GM21786 (cell line): ENCODE results near the gene SERPINA5.
"Not testable (repeated sequence)": the region's sequence is repeated elsewhere in the genome, so short reads cannot be mapped to it uniquely, and the experiment has no call there.

Experiments
- ATAC-seq: cut with Tn5 transposase; IDR thresholded peaks from one replicate; pipeline ENCODE4 v1.9.1; 2021; ENCODE audit not compliant: unreplicated experiment

Gene SERPINA5

GRCh38 chr14:94621358-94622134 is 40.3 kb downstream of the SERPINA5 start:
- ATAC-seq, result no peak

DNA sequence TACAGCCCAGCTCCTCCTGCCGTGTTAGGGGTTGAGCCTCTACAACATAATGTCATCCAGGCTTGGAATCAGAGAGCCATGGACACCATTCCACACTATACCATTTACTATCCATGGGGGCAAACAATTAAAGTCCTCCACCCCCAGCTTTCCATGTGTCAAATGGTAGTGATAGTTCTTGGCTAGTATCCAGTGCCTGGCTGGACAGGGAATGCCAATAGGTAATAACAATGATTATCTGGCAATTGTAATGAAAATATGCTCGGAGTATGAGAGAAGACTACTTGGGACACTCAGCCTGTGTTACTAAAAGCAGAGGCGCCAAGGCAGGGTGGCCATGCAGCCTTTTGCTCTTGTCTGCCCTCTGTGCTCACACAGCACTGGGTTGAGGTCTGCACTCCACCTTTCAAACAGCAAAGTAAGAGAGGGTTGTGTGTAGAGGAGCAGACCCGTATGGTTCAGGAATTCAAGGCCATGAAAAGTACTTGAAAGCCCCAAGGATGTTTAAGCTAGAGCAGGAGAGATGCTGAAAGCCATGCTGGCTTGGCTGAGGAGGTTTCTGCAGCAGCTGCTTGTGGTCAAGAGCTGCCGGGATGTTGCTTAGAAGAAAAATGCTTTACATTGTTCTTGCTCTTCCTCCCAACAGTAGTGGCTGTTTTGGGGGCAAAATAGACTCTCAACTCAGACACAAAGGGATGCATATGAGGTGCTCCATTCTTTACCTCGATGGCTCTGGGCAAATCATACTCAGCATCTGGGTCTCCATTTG is 41.6 kb downstream of the SERPINA5 start:
- ATAC-seq, result no peak

- ATAC-seq, result no peak
Observed at GRCh38 chr14:94623422-94623809, 42.2 kb downstream of the SERPINA5 start.

DNA sequence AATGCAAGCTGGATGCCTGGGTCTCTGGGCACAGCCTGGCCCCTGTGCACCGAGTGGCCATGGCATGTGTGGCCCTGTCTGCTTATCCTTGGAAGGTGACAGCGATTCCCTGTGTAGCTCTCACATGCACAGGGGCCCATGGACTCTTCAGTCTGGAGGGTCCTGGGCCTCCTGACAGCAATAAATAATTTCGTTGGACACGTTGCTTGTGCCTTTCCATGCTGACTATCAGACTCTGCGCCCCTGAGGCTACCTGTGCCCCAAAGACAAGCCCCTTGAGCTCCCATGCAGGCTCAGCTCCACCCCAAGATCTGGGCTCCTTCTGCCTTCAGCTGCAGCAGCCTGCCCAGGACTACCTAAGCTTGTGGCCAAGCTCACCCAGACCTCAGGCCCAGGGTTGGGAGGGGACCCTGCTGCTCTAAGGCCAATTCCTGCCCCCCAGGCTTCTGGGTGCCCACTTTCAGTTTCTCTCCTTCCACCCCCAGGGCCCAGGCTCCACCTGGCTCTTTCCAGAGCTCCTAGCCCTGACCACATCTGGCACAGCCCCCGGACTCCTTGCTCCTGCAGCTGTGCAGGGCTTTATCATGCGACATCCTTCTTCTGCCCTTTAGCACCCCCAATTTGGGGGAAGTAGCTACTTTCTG is 42.8 kb downstream of the SERPINA5 start:
- ATAC-seq, result no peak

DNA sequence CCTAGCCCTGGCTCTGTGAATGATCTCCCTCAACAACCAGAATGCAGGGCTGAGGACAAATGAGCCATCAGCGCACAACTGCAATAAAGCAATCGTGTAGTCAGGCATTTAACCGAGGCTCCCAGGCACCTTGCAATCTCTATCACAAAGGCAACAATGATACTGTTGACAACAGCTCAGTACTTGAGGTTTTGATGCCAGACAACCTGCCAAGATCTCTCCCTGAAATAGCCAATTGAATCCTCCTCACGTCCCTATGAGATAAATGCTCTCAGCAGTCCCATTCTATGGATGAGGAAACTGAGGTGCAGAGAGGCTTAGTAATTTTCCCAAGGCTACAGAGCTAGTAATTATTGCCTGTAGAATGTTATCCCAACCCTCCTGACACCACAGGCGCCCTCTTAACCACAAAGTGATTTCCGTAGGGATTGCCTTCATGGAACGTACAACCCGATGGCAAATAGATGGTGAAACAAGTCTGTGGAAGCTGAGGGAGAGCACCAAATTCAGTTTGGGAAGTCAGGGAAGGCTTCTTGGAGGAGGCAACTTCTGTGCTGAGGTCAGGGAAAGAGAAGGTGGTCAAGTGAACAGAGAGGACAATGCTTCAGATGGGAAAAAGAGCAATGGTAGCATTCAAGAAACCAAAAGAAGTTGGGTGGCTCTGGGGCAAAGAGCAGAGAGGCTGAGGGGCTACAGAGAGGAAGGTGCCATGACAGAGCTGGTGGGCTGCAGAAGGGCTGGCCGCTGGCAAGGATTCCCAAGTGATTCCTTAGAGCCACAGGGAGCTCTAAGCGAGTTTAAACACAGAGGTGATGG is 43.5 kb downstream of the SERPINA5 start:
- no peak for ATAC-seq

- ATAC-seq, result no peak
Observed at GRCh38 chr14:94625353-94625635, 44.1 kb downstream of the SERPINA5 start.

- no peak for ATAC-seq
Observed at GRCh38 chr14:94628578-94628977, 47.4 kb downstream of the SERPINA5 start.

DNA sequence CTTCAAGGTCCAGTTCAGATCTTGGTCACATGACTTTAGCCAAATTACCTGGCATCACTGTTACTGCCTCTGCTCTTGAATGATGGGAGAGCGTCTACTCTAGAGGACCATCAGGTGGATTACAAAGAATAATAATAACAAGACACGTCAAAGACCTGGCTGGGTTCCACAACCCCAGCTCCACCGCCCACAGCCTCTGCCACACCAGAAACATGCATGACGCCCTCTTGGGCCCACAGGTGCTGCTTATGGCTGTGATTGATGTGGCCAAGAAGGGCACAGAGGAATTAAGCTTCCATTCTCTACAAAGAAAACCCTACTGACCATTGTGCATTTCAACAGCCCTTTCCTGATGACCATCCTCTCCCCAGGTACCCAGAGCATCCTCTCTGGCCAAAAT is 49.2 kb downstream of the SERPINA5 start:
- no peak for ATAC-seq

- no peak for ATAC-seq
Observed at GRCh38 chr14:94631050-94631449, 49.8 kb downstream of the SERPINA5 start.

DNA sequence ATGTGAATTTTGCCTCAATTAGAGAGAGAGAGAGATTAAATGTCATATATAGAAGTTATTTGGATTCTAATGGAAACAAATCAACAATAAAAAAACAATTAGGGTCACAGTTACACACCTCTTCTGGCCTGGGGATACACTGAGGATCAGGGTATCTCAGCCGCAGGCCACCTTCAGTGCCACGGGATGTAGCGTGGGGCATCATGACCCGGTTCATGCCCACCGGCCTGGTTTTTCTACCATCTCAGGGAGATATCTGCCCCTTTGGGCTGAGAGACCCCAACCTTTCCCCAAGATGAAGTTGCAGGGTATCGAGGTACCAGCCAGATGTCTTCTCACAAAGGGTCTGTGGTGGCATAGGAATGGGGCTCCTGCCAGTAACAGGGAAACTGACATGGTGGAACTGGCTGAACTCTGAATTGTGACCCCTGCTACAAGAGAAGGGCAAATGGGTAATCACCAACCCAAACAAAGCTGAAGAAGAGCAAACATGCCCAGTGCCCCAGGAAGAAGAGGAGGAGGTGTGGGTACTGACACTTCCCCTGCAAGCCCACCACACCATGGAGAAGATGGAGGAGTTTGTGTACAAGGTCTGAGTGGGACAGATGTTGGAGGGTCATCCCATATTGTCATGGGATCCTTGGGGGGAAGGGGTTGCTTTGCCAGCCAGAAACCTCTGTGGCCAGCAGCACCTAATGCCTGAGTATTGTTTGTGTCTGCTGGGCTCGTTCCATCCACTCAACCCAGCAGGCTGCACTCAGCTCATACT is 50.5 kb downstream of the SERPINA5 start:
- no peak for ATAC-seq

DNA sequence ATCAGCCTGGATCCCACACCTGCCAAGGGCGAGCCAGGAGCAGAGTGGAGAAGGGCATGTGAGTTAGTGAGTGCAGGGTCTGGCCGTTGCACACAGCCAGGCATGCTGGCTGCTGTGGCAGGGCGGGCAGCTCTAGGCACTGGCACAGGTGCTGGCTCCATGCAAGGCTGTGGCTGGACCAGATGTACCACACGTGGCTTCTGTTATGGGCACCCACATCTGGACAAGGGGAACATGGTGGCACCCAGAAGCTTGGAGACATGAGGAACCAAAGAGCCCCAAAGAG is 51.0 kb downstream of the SERPINA5 start:
- no peak for ATAC-seq

DNA sequence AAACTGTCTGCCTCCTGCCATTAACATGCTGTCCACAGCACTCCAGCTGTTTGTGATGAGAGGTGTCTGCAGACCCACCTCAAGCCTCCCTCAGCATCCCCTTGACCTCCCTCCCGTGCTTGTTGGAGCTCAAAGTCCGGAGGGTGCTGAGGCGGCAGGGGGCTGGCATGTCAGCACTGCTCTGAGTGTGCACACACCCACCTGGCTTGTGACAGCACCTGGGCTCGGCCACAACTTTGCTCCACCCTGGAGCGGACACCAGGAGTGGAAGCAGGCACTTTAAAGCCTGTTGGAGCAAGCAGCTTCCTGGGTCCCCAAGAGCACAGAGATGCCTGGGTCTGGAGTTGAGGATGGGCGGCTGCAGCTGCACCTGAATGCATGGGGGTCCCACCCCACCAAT is 51.9 kb downstream of the SERPINA5 start:
- no peak for ATAC-seq

GRCh38 chr14:94635154-94635553 is 53.9 kb downstream of the SERPINA5 start:
- ATAC-seq, result no peak

DNA sequence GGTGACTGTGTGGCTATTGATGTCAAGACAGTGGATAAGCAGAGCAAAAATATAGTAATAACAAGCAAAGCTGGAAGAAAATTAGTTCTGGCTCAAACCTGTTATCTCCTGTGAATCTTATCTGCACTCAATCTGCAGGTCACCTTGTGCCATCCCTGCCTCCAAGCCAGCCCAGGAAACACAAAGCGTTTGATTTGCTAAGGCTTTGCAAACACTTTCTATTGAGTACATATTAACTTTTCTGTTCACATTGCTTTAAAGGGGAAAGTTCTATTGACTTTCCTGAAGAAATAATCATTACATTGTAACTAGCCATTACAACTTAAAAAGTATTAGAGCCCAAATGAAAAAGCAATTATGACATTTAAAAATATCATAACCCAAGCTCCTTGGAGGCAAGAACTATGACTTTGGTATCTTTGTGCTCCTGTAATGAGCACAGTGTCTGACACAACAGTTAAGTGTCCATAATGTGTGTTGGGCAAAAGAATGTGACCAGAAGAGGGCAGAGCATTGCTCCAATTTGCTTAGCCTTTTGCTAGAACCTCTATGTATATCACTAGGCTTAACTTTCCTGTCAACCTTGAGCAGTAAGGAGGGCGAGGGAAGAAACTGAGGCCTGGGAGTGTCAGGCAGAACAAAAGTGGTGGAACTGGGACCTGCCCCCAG is 55.7 kb downstream of the SERPINA5 start:
- no peak for ATAC-seq

GRCh38 chr14:94637814-94638213 is 56.6 kb downstream of the SERPINA5 start:
- not testable (repeated sequence) for ATAC-seq

- ATAC-seq, result no peak
Observed at GRCh38 chr14:94638339-94638738, 57.1 kb downstream of the SERPINA5 start.

GRCh38 chr14:94638961-94639817 is 58.0 kb downstream of the SERPINA5 start:
- ATAC-seq, result no peak

GRCh38 chr14:94640721-94641631 is 59.8 kb downstream of the SERPINA5 start:
- ATAC-seq, result no peak
